HG03354 (cell line): ENCODE data around the gene GTF3C5.
"Not testable (repeated sequence)": the region's sequence is repeated elsewhere in the genome, so short reads cannot be mapped to it uniquely, and the experiment has no call there.

ENCODE experiments used
- ATAC-seq: cut with Tn5 transposase; IDR thresholded peaks from one replicate; pipeline ENCODE4 v1.9.1; 2021; ENCODE audit warnings: mild to moderate bottlenecking; ENCODE audit not compliant: unreplicated experiment, poor library complexity, severe bottlenecking

Gene GTF3C5

DNA sequence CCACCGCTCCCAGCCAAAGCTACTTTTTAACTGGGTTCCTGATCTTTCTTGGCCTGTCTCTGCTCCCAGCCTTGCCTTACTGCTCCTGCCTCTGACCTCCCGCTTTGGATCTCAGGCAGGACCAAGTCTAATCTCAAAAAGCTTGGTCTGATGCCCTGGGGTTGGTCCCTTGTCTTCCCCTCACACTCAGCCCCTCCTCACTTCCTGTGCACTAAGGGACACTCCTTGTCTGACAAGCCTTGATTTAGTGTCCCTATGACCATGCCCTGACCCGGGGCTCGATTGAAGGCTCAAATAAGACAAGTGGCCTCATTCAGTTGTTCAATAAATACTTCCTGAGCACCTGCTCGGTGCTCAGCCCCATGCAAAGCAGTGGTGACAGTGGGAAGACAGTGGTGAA is 3.7 kb upstream of the GTF3C5 start:
- no peak for ATAC-seq

DNA sequence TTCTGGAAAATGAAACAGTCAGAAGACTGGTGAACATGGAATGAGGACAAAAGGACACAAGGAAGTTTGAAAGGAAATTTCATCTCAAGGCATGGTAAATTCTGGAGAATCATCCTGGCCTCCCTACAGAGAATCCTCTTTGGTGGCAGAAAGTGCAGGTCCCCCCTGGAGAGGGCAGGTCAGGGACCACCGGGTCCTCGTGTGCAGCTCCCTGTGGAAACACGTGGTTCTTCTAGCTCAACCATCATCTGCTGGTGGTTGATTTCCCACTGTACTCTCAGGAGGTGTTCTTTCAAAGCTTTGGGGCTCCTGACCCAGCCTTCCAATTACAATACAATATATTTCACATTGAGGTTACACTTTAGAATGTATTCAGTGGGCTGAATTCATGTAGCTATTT is 2.6 kb upstream of the GTF3C5 start:
- no peak for ATAC-seq

DNA sequence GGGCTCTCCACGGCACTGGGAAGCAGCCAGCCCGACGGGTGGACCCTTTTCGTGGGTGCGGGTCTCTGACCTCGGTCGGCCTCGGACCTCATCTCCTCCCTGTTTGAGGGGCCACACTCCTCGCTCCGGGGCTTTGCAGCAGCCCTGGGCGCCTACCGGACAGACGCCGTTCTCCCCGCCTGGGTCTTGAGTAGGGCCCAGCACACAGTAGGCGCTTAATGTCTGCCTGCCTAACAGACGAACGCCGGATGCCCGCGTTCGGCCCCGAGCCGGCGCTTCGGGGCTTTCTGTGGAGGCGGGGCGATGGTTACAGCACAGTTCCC is 842 bp upstream of the GTF3C5 start:
- ATAC-seq: peak; percentile 5

DNA sequence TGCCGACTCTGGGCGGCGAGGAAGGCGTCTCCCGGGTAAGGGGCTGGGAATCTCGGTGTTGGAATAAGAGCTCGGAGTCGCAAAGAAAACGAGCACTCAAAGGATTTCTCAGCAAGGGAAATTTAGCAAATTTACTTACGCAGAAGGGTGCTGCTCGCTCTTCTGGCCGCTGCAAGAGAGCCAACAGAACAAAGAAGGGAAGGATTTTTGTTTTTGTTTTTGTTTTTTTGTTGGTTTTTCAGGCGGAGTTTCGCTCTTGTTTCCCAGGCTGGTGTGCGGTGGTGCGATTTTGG is 279 bp downstream of the GTF3C5 start:
- no peak for ATAC-seq

DNA sequence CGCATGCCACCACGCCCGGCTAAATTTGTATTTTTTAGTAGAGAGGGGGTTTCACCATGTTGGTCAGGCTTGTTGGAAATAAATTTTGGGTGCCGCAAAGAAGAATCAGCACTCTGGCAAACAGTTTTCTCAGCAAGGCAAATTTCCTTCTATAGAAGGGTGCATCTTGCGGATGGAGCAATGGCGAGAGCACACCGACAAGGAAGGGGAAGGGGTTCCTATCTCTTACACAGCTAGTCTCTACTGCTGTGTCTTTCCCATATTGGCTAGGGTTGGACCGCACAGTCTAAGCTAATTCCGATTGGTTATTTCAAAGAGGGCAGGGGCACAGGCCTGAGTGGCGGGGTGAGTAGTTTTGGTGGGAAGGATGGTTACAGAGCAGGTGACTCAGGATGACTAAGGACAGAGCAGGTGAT is 707 bp downstream of the GTF3C5 start:
- no peak for ATAC-seq

DNA sequence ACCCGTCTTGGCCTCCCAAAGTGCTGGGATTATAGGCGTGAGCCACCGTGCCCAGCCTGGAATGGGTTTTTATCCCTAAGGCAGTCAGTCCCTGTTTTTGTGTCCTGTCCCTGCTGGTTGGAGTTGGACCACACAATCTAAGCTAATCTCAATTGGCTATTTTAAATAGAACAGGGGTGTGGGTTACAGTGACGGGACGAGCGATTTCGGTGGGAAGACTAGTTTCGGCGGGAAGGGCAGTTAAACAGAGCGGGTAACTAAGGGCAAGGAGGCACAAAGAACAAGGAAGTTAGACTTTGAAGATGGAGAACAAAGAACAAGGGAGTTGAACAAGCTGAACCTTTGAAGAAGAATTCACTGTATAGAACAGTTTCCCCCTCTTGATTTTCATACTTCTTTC is 1.4 kb downstream of the GTF3C5 start:
- ATAC-seq: no peak

DNA sequence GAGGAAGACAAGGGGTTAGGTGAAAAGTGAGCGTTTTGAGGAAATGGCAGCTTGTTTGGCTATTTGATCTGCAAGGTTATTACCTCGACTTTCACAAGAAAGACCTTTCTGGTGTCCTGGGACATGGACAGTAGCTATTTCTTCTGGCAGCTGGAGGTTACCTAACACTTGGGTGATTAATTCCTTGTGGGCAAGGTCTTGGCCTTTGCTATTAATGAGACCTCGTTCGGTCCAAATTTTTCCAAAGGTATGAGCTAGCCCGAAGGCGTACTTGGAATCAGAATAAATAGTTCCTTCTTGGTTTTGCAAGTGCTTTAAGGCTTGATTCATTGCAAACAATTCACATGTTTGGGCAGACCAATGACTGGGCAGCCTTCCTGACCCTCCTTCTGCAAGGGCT is 4.9 kb downstream of the GTF3C5 start:
- no peak for ATAC-seq

DNA sequence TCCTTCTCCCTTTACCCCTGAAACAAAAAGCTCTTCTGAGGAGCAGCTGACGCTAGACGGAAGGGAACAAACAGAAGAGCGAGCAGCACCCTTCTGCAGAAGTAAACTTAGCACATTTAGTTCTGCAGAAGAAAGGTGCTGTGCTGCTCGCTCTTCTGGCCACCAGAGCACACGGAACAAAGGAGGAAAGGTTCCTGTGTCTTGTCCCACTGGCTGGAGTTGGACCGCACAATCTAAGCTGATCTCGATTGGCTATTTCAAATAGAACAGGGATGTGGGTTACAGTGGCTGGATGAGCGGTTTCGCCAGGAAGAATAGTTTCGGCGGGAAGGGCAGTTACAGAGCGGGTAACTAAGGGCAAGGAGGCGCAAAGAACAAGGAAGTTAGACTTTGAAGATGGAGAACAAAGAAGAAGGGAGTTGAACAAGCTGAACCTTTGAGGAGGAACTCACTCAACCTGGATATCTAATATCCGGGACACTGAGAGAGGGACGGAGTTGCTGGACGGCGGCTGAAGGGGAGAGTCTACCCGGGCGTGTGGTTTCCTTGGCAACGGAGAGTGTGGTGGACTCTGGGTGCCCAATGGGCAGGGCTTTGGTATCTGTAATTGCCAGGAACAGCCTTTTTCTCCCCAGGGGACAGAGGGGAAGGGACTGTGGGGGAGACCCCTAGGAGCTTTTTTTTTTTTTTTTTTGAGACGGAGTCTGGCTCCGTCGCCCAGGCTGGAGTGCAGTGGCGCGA is 7.1 kb downstream of the GTF3C5 start:
- ATAC-seq: no peak

DNA sequence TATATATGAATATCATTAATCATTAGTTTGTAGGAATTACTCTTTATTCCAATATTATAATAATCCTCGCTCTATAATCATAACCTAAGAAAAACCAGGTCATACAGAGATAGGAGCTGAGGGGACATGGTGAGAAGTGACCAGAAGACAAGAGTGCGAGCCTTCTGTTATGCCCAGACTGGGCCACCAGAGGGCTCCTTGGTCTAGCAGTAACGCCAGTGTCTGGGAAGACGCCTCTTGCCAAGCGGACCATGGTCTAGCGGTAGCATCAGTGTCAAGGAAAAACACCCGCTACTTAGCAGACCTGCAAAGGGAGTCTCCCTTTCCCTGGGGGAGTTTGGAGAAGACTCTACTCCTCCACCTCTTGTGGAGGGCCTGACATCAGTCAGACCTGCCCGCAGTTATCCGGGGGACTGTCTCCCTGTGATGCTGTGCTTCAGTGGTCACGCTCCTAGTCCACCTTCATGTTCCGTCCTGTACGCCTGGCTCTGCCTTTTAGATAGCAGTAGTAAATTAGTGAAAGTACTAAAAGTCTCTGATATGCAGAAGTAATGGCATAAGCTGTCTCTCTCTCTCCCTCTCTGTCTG is 10.2 kb downstream of the GTF3C5 start:
- ATAC-seq: not testable (repeated sequence)

DNA sequence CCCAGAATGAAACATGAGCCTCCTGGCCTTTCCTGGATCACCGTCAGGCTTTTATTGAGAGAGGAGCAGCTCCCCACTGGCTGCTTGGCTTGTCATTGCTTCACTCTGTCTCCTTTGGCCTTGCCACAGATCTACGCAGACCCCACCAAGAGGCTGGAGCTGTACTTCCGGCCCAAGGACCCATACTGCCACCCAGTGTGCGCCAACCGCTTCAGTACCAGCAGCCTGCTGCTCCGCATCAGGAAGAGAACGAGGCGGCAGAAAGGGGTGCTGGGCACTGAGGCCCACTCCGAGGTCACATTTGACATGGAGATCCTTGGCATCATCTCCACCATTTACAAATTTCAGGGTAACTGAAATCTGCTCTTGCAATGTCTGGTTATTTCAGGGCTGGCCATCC is 11.2 kb downstream of the GTF3C5 start:
- no peak for ATAC-seq

DNA sequence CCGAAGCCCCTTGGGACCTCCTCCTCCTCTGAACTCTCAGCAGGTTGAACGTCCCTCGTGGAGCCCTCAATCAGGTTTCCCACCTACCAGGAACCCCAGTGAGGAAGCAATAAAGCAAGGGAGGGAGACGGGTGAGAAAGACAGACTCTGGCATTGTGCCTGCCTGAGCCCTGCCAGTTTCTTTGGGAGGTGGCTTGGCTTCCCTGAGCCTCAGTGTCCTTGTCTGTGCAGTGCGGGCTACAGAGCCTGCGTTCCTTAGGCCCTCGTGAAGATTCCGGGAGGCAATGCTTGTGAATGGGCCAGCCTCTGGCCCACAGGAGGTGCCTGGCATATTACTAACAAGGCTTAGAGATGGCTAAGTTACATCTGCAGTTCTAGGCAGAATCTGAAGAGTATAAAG is 11.9 kb downstream of the GTF3C5 start:
- no peak for ATAC-seq

DNA sequence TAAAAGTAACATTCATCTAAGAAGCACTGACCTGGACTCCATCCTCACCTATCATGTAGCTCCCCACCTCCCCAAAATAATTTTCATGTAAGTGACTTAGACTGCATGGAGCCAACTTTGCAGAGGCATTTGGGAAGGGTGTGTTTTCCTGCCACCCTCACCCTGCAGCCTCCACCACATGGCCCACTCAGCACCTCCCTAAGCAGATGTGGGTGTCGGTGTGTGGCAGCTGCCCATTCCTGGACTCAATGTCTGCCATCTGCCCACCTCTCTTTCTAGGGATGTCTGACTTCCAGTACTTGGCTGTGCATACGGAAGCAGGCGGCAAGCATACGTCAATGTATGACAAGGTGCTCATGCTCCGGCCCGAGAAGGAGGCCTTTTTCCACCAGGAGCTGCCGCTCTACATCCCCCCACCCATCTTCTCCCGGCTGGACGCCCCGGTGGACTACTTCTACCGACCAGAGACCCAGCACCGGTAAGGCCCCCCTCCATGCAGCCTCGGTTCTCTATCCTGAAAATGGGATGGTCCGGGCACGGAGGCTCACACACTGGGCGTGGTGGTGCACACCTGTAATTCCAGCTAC is 12.7 kb downstream of the GTF3C5 start:
- no peak for ATAC-seq

DNA sequence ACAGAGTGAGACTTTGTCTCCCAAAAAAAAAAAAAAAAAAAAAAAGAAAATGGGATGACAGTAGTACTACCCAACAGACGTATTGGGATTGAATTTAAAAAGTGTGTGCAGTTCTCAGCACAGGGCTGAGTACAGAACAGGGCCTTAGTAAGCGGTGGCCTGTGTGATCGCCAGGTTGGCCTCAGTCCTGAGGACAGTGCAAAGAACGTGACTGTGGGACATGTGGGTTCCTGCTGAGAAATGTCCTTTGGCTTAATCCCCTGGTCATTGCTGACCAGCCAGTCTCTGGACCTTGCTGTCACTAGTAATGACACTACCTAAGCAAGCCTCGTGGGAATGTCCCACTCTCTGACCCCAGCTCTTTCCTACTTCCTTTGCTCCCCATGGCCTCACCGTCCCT is 13.3 kb downstream of the GTF3C5 start:
- no peak for ATAC-seq

DNA sequence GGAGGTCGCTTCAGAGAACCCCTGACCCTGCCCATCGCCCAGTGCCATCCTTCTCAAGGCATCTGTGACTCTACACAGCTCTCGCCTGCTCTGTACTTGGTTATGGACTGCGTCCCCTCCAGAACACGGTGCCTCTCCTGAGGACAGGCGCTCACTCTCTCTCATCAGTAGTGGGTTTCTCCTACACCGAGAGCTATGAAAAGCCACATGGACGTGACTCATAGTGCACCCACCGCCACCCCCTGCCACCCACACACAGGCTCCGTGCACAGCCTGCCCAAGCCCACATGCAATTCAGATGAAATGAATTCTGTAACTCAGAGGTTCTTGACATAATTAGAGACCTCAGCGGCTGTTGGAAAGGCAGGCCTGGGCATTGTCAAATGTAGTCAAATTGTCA is 13.9 kb downstream of the GTF3C5 start:
- ATAC-seq: no peak

DNA sequence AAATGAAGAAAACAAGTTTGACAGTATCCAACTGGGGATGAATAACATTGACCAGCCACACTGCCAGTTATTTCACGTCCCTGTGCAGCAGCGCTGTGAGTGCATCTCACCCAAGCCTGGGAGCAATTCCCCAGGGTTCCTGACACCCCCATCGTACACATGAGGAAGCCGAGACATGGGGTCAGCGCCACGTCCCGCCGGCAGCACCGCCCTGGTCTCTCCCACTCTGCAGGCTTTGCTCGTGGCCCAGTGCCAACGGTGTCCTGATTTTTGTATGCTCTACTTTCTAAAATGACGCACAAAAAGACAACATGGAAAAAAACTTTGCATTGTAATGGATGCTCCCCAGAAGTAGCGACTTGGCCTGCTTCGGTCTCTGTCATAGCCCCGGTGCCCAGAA is 14.3 kb downstream of the GTF3C5 start:
- no peak for ATAC-seq

DNA sequence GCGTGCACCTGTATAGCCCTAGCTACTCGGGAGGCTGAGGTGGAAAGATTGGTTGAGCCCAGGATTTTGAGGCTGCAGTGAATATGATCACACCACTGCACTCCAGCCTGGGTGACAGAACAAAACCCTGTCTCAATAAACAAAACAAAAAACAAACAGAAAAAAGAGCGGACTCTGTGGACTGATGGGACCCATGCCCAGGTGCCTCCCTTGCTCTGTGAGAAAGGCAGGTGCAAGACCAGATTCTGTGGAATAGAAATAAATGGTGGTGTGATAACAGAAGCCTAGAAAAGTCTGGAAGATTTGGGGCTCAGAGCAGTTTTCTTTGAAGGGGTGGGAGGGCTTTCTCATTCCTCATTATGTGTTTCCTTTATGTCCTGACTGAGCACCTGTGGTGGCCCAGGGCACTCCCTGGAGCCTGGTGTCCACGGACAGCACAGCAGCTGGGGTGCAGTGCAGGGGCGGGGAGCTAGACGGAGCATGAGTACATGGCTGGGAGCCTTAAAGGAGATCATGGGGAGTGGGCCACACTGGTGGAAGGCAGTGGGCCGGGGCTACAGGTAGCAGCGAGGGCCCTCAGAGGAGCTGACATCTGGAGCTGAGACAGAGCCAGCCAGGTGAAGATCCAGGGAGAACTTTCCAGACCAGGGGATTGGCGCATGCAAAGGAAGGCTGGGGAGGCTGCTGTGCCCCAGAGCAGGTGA is 15.6 kb downstream of the GTF3C5 start:
- no peak for ATAC-seq

DNA sequence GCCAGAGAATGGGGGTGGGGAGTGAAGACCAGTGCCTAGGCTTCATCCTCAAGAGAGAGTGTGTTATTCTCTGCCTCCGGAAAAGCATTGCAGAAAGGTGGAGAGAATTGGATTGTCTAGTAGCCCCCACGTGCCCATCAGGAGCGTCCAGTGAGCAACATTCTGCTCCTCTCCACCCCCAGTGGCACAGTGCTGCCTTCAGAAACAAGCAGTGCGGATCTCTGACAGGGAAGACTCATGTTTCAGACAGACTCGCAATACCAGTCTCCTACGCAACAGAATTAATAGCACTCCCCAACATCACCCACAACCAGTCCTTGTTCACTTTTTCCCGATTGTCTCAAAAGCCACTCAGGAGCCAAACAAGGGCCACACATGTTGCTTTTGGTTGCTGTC is 16.1 kb downstream of the GTF3C5 start:
- ATAC-seq: no peak

DNA sequence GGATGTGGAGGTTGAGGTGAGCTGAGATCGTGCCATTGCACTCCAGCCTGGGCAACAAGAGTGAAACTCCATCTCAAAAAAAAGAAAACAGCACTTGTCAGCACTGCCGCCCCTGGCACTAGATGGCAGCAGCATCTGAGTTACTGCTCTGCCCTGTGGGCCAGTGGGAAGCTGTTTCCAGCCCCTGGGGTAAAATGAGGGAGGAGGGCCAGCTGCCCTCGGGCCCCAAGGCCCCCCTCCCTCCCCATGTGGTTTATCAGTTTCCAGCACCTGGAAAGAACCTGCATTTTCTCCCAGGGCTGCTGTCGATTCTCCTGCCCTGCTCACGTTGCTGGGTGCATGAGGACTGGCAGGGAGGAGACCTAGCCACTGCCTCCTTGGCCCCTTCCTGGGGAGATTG is 17.8 kb downstream of the GTF3C5 start:
- ATAC-seq: no peak

DNA sequence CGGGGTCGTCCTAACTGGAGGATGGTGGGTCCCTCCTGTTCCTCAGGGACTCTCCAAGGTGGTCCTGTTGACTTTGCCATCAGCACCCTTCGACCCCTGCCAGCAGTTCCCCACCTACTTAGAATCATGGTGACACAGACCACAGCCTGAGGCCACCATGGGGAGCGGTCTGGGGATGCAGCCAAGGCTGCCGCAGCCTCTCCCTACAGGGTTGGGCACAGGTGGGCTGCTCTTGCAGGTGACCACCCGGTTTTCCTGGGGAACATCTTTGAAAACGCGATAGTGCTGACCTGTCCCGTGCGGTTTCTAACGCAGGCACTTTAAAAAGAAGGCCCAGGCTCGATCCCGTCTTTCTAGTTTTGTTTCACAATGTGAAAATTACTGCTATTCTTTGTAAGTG is 18.2 kb downstream of the GTF3C5 start:
- ATAC-seq: no peak

DNA sequence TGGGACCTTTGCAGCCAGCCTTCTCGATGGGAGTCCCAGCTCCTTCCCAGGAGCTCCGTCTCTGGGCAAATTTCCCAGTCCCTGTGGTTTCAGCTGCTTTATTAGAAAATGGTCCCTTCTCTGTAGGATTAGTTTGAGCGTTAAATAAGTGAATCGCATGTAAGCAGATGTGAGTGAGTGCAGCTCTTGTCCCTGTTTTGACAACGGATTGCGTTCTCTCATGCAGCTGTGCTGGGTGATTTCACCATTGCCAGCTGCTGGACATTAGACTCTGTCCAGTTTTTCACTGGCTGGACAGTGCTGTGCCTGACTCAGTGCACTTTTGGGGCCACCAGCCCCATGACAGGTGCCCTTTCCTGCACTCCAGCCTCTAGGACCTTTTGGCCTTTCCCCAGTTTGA is 19.3 kb downstream of the GTF3C5 start:
- no peak for ATAC-seq

DNA sequence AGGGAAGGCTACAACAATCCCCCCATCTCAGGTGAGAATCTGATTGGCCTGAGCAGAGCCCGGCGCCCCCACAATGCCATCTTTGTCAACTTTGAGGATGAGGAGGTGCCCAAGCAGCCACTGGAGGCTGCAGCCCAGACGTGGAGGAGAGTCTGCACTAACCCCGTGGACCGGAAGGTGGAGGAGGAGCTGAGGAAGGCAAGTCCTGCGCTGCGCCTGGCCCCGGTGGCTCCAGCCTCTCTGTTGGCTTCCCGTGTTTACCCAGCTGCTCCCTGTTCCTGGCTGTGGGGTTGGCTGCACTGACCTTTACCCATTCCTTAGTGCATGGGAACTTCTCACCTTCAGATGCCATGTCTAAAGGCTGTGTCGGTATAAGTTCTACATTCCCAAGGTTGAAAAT is 20.0 kb downstream of the GTF3C5 start:
- ATAC-seq: no peak
